SU-DHL-6 (cell line): ENCODE measurements around the gene SCML2.

Source experiments
- EZH2phosphoT487 ChIP-seq: fragments of 200-600 bp; sonication (generic), shearing (Covaris generic); conservative IDR thresholded peaks from 2 replicates; pipeline ENCODE4 v1.6.1; 2018; ENCODE audit warnings: mild to moderate bottlenecking, antibody characterized with exemption, low read length, moderate library complexity, mixed read lengths
- TF ChIP-seq, protein P1 (sequence below): fragments of 200-600 bp; sonication (generic); IDR thresholded peaks from one replicate; pipeline ENCODE4 v1.5.1; 2017; ENCODE audit warnings: antibody characterized with exemption, mild to moderate bottlenecking, low read length, moderate library complexity; ENCODE audit not compliant: insufficient read depth, poor library complexity, severe bottlenecking

- TF ChIP-seq, protein P1, sequence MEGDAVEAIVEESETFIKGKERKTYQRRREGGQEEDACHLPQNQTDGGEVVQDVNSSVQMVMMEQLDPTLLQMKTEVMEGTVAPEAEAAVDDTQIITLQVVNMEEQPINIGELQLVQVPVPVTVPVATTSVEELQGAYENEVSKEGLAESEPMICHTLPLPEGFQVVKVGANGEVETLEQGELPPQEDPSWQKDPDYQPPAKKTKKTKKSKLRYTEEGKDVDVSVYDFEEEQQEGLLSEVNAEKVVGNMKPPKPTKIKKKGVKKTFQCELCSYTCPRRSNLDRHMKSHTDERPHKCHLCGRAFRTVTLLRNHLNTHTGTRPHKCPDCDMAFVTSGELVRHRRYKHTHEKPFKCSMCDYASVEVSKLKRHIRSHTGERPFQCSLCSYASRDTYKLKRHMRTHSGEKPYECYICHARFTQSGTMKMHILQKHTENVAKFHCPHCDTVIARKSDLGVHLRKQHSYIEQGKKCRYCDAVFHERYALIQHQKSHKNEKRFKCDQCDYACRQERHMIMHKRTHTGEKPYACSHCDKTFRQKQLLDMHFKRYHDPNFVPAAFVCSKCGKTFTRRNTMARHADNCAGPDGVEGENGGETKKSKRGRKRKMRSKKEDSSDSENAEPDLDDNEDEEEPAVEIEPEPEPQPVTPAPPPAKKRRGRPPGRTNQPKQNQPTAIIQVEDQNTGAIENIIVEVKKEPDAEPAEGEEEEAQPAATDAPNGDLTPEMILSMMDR: no peak
- no peak for TF ChIP-seq EZH2phosphoT487
Observed at GRCh38 chrX:18203631-18204030, 150.9 kb downstream of the SCML2 start.
